ENCODE results near the gene IFNAR2. TPM values are rescaled to one million over a fixed set of nuclear protein-coding genes. Genes with fewer than 3 reads are reported as not detected.

Gene IFNAR2
- total and polyA plus RNA-seq, 2 donors (not counting 3 experiments of a cell fraction or from before 2014, with no cell fraction given): 22.8 to 42.1 TPM

DNA sequence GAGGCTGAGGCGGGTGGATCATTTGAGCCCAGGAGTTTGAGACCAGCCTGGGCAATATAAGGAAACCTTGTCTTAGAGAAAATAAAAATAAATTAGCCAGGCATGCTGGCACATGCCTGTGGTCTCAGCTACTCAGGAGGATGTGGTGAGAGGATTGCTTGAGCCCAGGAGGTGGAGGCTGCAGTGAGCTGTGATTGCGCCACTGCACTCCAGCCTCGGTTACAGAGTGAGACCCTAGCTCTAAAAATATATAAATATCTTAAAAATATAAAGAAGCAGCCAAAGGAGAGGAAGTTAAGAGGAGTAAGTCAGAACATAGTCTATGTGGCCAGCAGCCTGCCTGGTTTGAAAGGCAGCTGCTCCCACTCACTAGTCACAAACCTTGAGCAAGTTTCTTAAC is 31.9 kb downstream of the IFNAR2 start:
- H3K79me2 ChIP-seq (ENCODE audit: control insufficient read depth, insufficient read depth, low read length): no peaks in the 10 kb centered on the region
- H3K9me3 ChIP-seq (replicated peaks; ENCODE audit: control insufficient read depth, insufficient read depth, low read length): no peaks in the 10 kb centered on the region
- TF ChIP-seq POLR2AphosphoS5 (IDR thresholded peaks at IDR 0.05; ENCODE audit: insufficient read depth, low read depth, low read length) (no peak), JUN (IDR thresholded peaks at IDR 0.05; ENCODE audit: borderline replicate concordance, insufficient read depth, insufficient read length, low read depth) (no peak), FOS (IDR thresholded peaks at IDR 0.05; ENCODE audit: borderline replicate concordance, insufficient read depth, low read length) (no peak), GATA2 (IDR thresholded peaks at IDR 0.05; ENCODE audit: insufficient read depth, insufficient read length, low read depth, low read length) (no peak), CTCF (IDR thresholded peaks at IDR 0.05; ENCODE audit: extremely low read depth in 1 of 2, insufficient read depth in 1 of 2, low read depth in 1 of 2, low read length in 2 of 2) (no peak), EZH2 (IDR thresholded peaks at IDR 0.05; ENCODE audit: borderline replicate concordance, low read depth, low read length, severe bottlenecking) (no peak), MYC (IDR thresholded peaks at IDR 0.05; ENCODE audit: low read depth, low read length) (no peak), POLR2A (IDR thresholded peaks at IDR 0.05; ENCODE audit: low read depth, low read length) (no peak)
- TF ChIP-seq, protein P1, sequence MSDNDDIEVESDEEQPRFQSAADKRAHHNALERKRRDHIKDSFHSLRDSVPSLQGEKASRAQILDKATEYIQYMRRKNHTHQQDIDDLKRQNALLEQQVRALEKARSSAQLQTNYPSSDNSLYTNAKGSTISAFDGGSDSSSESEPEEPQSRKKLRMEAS (IDR thresholded peaks at IDR 0.05; ENCODE audit: insufficient read depth, insufficient read length): no peak
- peaks cover 5% of the 10 kb centered on the region for H3K4me1 ChIP-seq (ENCODE audit: control insufficient read depth, extremely low read depth, insufficient read depth, low read length)
- H3K27ac ChIP-seq (ENCODE audit: insufficient read depth, low read depth, low read length): no peak overlapping the region
- ChIA-PET CTCF (no interaction called here), POLR2A (interaction anchor here (0.7 kb wide), 1 partner anchor 177 kb away, joined by 9 read pairs; no protein-coding TSS in a partner anchor)
- H3K4me2 ChIP-seq (ENCODE audit: insufficient read depth, low read length): no peak overlapping the region
- no TSS peak for BruUV-seq (replicated peaks)
- H3K9ac ChIP-seq (replicated peaks; ENCODE audit: extremely low read depth, insufficient read depth, low read length): no peak overlapping the region
- H2AFZ ChIP-seq (ENCODE audit: low read depth, low read length): no peak overlapping the region
- no peaks in the 10 kb centered on the region for H3K9me1 ChIP-seq (replicated peaks; ENCODE audit: control insufficient read depth, extremely low read depth, insufficient read depth, low read length)
- DNase-seq (ENCODE audit: low read depth, low spot score) (no peak), FAIRE-seq (no peak)
- intact Hi-C loops (cut with micrococcal nuclease): no loop called here
- H4K20me1 ChIP-seq (replicated peaks; ENCODE audit: control insufficient read depth, extremely low read depth, insufficient read depth, low read length): no peaks in the 10 kb centered on the region
- H3K36me3 ChIP-seq (ENCODE audit: control insufficient read depth in 2 of 2, extremely low read depth in 1 of 2, insufficient read depth in 2 of 2, low read length in 2 of 2): peaks cover 2 to 15% of the 10 kb centered on the region in 2 experiments
- H3K4me3 ChIP-seq (replicated peaks in 1 of 3; ENCODE audit: insufficient read depth in 1 of 3, low read depth in 1 of 3, low read length in 3 of 3): no peak overlapping the region
- H3K27me3 ChIP-seq (ENCODE audit: control insufficient read depth in 2 of 2, insufficient read depth in 2 of 2, low read length in 2 of 2): no peaks in the 10 kb centered on the region
- dilution Hi-C loops (cut with MboI; ENCODE audit: extremely low pct_ligation_motif_present, low sequenced_read_pairs): no loop called here
